GM21737 (cell line): ENCODE measurements around the gene TSC22D4.
"Not testable (repeated sequence)": the region's sequence is repeated elsewhere in the genome, so short reads cannot be mapped to it uniquely, and the experiment has no call there.

ENCODE experiments used
- ATAC-seq: cut with Tn5 transposase; IDR thresholded peaks from one replicate; pipeline ENCODE4 v1.9.1; 2021; ENCODE audit warnings: mild to moderate bottlenecking, moderate library complexity; ENCODE audit not compliant: unreplicated experiment

Gene TSC22D4

GRCh38 chr7:100476101-100476780 lies 2.8 kb downstream of the TSC22D4 start:
- no peak for ATAC-seq

- ATAC-seq: no peak
These were observed 3.5 kb downstream of the TSC22D4 start for GRCh38 chr7:100475549-100475948.

- ATAC-seq: no peak
These were observed 6.0 kb downstream of the TSC22D4 start for GRCh38 chr7:100472854-100473499.

- ATAC-seq: no peak
These were observed 6.7 kb downstream of the TSC22D4 start for GRCh38 chr7:100472121-100472851.

DNA sequence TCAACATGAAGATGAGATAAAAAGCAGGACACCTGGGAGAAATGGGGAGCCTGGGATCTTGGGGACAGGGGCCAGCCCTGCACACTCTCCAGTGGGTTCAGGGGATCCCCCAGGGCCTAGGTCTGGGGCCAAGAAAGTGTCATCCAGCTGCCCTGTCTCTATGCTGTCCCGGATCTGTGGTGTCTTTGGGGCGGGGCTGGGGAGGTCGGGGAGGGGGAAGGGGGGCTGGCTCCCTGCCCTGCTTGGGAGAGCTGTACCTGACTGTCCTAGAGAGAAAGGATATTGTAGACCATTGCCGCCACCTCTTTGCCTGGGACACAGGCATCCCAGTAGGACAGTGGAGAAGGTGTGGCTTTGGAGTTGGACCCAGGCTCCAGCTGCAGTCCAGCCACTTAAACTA lies 8.0 kb downstream of the TSC22D4 start:
- ATAC-seq: no peak

DNA sequence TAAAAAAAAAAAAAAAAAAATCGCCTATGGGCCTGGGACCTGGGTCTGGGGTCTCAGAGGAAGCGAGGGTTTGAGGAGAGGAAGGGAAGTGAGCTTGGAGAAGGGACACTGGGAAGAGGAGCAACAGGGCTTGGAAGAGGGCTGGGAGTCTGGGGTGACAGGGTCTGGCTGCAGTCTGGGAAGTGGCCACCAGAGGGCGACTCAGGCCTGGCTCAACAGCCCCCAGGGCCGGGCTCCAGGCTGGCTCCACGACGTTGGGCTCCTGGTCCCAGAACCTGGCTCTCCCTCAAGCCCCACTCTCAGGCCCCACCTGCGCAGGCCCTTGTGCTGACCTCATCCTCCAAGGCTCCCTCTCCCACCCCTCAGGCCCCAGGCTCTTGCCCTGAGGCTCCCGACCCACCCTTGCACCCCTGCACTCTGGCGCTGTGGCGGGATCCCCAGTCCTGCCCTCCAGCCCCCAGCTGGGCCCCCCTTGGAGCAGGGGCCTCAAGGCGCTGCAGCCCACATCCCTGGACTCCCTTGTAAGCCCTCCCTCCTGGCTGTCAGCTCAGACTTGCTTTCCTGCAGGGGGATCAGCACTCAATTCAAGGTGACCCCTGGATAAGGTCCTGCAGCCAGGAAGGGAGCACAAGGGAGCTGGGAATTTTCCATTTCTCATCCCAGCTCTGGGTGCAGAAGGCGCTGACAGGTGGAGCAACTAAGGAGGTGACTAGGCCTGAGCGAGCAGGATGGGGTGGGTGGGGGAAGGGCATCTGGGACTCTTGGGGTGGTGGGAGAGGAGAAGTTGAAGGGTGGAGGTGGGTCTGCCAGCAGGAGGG lies 9.6 kb downstream of the TSC22D4 start:
- no peak for ATAC-seq

- no peak for ATAC-seq
These were observed 11.2 kb downstream of the TSC22D4 start for GRCh38 chr7:100467638-100468373.

DNA sequence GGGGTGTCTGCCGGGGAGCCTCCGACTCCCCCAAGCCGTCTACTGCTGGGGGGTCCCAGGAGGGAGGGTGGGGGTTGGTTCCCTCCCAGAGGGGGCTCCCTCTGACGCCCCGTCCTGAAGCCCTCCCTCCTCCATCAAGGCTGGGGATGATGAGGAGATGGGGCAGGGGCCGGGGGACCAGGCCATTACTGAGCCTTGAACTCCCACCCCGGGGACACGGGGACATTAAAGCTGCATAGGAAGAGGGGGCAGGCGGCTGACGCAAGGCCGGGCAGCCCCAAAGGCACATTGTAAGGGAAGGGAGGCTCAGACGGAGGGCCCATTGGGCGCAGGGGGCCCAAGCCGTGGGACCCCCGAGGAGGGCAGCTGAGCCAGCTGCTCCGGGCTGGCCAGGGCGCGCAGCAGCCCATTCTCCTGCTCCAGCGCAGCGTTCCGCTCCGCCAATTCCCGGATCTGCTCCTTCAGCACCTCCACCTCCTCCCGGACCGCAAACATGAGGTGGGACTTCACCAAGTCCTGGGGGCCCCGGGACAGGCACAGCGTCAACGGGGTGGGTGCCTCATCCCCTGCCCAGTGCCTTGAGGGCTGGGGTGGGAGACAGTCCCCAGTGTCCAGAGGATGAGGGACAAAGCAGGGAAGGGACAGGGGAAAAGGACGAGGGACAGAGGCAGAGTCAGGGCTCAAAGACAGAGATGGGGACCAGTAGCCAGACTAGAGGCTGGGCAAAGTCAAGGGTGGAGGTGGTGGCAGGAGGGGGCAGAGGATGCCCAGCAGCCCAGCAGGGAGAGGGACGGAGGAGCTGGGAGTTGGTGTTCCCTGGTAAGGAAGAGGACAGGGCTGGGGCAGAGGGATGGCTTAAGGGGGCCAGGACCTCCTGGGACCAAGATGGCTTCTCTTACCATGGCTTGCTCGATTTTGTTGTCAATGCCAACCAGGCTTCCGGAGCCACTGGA lies 12.1 kb downstream of the TSC22D4 start:
- ATAC-seq: no peak

- no peak for ATAC-seq
These were observed 13.2 kb downstream of the TSC22D4 start for GRCh38 chr7:100465702-100466311.

DNA sequence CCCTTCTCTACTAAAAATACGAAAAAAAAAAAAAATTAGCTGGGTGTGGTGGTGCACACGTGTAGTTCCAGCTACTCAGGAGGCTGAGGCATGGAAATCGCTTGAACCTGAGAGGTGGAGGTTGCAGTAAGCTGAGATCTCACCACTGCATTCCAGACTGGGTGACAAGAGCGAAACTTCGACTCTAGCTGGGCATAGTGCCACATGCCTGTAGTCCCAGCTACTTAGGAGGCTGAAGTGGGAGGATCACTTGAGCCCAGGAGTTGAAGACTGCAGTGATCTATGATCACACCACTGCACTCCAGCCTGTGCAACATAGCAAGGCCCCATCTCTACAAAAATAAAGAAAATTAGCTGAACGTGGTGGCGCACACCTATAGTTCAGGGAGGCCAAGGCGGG lies 13.7 kb downstream of the TSC22D4 start:
- no peak for ATAC-seq

DNA sequence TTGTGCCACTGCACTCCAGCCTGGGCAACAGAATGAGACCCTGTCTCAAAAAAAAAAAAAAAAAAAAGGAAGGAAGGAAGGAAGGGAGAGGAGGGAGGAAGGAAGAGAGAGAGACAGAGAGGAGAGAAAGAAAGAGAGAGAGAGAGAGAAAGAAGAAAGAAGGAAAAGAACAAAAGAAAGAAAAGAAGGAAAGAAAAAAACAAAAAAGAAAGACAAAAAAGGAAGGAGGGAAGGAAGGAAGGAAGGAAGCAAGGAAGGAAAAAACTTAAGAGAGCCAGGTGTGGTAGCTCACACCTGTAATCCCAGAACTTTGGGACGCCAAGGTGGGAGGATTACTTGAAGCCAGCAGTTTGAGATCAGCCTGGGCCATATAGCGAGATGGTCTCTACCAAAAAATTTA lies 14.2 kb downstream of the TSC22D4 start:
- no peak for ATAC-seq

DNA sequence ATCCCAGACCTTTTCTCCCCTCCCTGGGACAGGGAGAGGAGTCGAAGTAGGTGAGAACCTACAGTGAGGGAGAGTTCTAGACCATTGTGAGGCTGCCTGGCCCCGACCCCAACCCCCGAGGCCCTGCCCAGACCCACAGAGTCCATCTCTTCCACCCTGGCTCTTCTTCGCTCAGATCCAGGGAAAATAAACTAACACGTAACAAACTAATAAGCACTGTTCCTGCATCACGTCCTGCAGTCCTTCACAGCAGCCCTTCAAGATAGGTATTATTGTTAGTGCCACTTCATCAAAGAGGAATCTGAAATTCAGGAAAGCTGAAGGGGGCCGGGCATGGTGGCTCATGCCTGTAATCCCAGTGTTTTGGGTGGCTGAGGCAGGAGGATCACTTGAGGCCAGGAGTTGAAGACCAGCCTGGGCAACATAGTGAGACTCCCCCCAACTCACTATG lies 14.8 kb downstream of the TSC22D4 start, which contains the start of gene SPACDR:
SPACDR (minus strand) TSS at position 51 of the 451 bp plus-strand sequence. CDS start 235 bp downstream, outside the sequence.
- ATAC-seq: no peak

- no peak for ATAC-seq
These were observed 22.0 kb downstream of the TSC22D4 start for GRCh38 chr7:100457033-100457432.

GRCh38 chr7:100456562-100456961 lies 22.5 kb downstream of the TSC22D4 start:
- no peak for ATAC-seq

DNA sequence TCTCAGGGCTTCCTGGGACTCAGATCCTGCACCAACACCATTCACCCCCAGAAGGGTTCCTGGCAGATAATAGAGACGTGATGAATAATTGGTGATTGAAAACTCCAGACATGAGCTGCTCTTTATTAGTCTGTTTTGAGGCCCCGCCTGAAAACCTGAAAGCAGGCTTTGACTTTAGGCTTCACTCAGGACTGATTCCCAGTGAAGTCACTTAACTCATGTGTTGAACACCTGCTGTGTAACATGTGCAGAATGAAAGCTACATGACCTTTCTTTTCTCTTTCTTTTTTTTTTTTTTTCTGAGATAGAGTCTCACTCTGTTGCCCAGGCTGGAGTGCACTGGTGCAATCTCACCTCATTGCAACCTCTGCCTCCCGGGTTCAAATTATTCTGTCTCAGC lies 23.8 kb downstream of the TSC22D4 start:
- ATAC-seq: no peak

- not testable (repeated sequence) for ATAC-seq
These were observed 25.2 kb downstream of the TSC22D4 start for GRCh38 chr7:100453854-100454253.

DNA sequence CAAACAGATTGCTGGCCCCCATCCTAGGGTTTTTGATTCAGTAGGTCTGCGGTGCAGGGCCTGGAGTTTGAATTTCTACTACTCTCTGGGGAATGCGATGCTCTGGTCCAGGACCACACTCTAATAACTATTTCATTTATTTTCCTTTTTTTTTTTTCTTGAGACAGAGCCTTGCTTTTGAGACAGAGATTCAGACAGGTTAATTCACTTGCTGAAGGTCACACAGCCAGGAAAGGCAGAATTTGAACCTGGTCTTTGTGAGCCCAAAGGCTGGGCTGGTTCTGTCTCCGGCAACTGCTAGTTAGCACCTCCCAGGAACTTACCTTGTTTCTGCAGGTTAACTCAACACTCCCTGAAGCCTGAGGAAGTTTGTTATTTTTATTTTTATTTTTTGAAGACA lies 26.5 kb downstream of the TSC22D4 start:
- ATAC-seq: no peak

DNA sequence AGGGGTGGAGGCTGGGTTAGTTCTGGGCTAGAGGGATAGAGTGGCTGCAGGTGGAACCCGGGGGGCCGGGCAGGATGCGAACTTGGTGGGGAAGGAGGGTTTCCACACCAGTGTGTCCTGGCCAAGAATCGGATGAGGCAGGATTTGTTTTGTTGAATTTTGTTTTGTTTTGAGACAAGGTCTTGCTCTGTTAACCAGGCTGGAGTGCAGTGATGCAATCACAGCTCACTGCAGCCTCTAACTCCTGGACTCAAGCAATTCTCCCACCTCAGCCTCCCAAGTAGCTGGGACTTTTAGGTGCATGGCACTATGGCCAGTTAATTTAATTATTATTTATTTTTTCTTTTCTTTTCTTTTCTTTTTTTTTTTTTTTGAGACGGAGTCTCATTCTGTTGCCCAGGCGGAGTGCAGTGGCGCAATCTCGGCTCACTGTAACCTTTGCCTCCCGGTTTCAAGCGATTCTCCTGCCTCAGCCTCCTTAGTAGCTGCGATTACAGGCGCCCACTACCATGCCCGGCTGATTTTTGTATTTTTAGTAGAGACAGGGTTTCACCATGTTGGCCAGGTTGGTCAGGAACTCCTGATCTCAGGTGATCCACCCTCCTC lies 29.7 kb downstream of the TSC22D4 start:
- no peak for ATAC-seq
